Measurements from ENCODE around the gene RMND5A. TPM values are rescaled to one million over a fixed set of nuclear protein-coding genes. Genes with fewer than 3 reads are reported as not detected.

The RMND5A gene
- total RNA-seq, 1 experiment from 2014 or later = 34.1 TPM

- BruUV-seq (replicated peaks) = no TSS peak
- Histone ChIP-seq H4K20me1 (ENCODE audit: low read length) (no peaks in the 10 kb centered on the region), H3K27ac (ENCODE audit: low read length) (no peak overlapping the region), H2AFZ (ENCODE audit: low read length) (no peak overlapping the region), H3K79me2 (ENCODE audit: low read length) (no peaks in the 10 kb centered on the region), H3K4me3 (ENCODE audit: low read length) (no peak overlapping the region), H3K9me3 (ENCODE audit: low read length) (no peaks in the 10 kb centered on the region), H3K4me2 (ENCODE audit: low read length) (no peak overlapping the region), H3K9me2 (replicated peaks; ENCODE audit: low read length) (no peaks in the 10 kb centered on the region), H3K27me3 (ENCODE audit: low read length) (peaks cover 18% of the 10 kb centered on the region), H3K9ac (ENCODE audit: low read length) (no peak overlapping the region), H3K4me1 (ENCODE audit: insufficient read depth, low read length) (no peaks in the 10 kb centered on the region), H3K36me3 (ENCODE audit: low read depth, low read length) (no peaks in the 10 kb centered on the region), H3F3A (ENCODE audit: low read length, unreplicated experiment) (no peaks in the 10 kb centered on the region)
- DNase-seq (no peak), ATAC-seq (no peak)
- POLR2A ChIA-PET (ENCODE audit: unreplicated experiment) = no interaction called here
- CTCF ChIA-PET = no interaction called here
- TF ChIP-seq EZH2 (IDR thresholded peaks at IDR 0.05; ENCODE audit: low read length, unreplicated experiment) (no peak), EZH2phosphoT487 (IDR thresholded peaks at IDR 0.05; ENCODE audit: borderline replicate concordance, low read length) (no peak)
- TF ChIP-seq, protein P1, sequence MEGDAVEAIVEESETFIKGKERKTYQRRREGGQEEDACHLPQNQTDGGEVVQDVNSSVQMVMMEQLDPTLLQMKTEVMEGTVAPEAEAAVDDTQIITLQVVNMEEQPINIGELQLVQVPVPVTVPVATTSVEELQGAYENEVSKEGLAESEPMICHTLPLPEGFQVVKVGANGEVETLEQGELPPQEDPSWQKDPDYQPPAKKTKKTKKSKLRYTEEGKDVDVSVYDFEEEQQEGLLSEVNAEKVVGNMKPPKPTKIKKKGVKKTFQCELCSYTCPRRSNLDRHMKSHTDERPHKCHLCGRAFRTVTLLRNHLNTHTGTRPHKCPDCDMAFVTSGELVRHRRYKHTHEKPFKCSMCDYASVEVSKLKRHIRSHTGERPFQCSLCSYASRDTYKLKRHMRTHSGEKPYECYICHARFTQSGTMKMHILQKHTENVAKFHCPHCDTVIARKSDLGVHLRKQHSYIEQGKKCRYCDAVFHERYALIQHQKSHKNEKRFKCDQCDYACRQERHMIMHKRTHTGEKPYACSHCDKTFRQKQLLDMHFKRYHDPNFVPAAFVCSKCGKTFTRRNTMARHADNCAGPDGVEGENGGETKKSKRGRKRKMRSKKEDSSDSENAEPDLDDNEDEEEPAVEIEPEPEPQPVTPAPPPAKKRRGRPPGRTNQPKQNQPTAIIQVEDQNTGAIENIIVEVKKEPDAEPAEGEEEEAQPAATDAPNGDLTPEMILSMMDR (conservative IDR thresholded peaks at IDR 0.05; ENCODE audit: low read depth, low read length) = no peak
- intact Hi-C loops (cut with micrococcal nuclease) = no loop called here
Measured at GRCh38 chr2:86788881-86789686, 69.0 kb downstream of the RMND5A start.

DNA sequence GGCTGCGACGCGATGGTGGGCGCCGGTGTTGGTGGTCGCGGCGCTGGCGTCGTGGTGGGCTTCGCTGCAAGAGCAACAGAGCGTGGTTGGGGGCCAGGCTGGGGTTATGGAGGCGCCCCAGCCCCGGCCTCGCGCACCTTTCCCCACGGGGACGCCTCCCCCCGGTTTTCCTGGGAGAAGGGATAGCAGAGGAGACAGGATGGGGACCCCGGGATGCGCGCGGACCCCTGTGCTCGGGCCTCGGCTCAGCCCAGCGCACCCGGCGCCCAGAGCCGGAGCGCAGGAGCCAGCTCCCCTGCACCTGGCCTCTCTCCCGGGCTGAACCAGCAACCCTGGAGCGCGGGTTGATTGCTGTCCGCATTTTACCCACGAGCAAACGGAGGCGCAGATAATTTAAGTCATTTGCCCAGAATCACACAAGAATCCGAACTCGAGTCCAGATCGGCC lies 69.6 kb downstream of the RMND5A start:
- Histone ChIP-seq H3K79me2 (ENCODE audit: low read length) (no peaks in the 10 kb centered on the region), H3K36me3 (ENCODE audit: low read depth, low read length) (no peaks in the 10 kb centered on the region), H4K20me1 (ENCODE audit: low read length) (no peaks in the 10 kb centered on the region), H3F3A (ENCODE audit: low read length, unreplicated experiment) (no peaks in the 10 kb centered on the region), H3K27me3 (ENCODE audit: low read length) (peaks cover 18% of the 10 kb centered on the region), H3K4me1 (ENCODE audit: insufficient read depth, low read length) (no peaks in the 10 kb centered on the region), H3K9me3 (ENCODE audit: low read length) (no peaks in the 10 kb centered on the region), H3K27ac (ENCODE audit: low read length) (no peak overlapping the region), H3K4me3 (ENCODE audit: low read length) (no peak overlapping the region), H3K4me2 (ENCODE audit: low read length) (no peak overlapping the region), H3K9ac (ENCODE audit: low read length) (no peak overlapping the region), H3K9me2 (replicated peaks; ENCODE audit: low read length) (no peaks in the 10 kb centered on the region), H2AFZ (ENCODE audit: low read length) (no peak overlapping the region)
- no TSS peak for BruUV-seq (replicated peaks)
- ChIA-PET POLR2A (ENCODE audit: unreplicated experiment) (no interaction called here), CTCF (no interaction called here)
- DNase-seq (no peak), ATAC-seq (no peak)
- intact Hi-C loops (cut with micrococcal nuclease) = no loop called here
- TF ChIP-seq EZH2phosphoT487 (IDR thresholded peaks at IDR 0.05; ENCODE audit: borderline replicate concordance, low read length) (no peak), EZH2 (IDR thresholded peaks at IDR 0.05; ENCODE audit: low read length, unreplicated experiment) (no peak)
- TF ChIP-seq, protein P1 (conservative IDR thresholded peaks at IDR 0.05; ENCODE audit: low read depth, low read length) = no peak

GRCh38 chr2:86790134-86790675 lies 70.1 kb downstream of the RMND5A start:
- H3K9ac ChIP-seq (ENCODE audit: low read length) = no peak overlapping the region
- CTCF ChIA-PET = interaction anchor here (0.7 kb wide), 1 partner anchor 167 kb away, joined by 4 read pairs; no protein-coding TSS in a partner anchor
- DNase-seq = no peak
- H3K4me1 ChIP-seq (ENCODE audit: insufficient read depth, low read length) = no peaks in the 10 kb centered on the region
- no peak for ATAC-seq
- H3K79me2 ChIP-seq (ENCODE audit: low read length) = no peaks in the 10 kb centered on the region
- H3F3A ChIP-seq (ENCODE audit: low read length, unreplicated experiment) = no peaks in the 10 kb centered on the region
- H3K4me2 ChIP-seq (ENCODE audit: low read length) = peak overlapping the region; percentile 49
- POLR2A ChIA-PET (ENCODE audit: unreplicated experiment) = no interaction called here
- BruUV-seq (replicated peaks) = no TSS peak
- intact Hi-C loops (cut with micrococcal nuclease) = no loop called here
- H3K27ac ChIP-seq (ENCODE audit: low read length) = no peak overlapping the region
- H3K9me2 ChIP-seq (replicated peaks; ENCODE audit: low read length) = no peaks in the 10 kb centered on the region
- H3K27me3 ChIP-seq (ENCODE audit: low read length) = peaks cover 18% of the 10 kb centered on the region
- 0 out of 2 replicates have a peak overlapping the region, but pooled peaks have one; percentile 30 for H3K4me3 ChIP-seq (ENCODE audit: low read length)
- TF ChIP-seq, protein P1 (conservative IDR thresholded peaks at IDR 0.05; ENCODE audit: low read depth, low read length) = no peak
- TF ChIP-seq EZH2 (IDR thresholded peaks at IDR 0.05; ENCODE audit: low read length, unreplicated experiment) (peak; percentile 47), EZH2phosphoT487 (IDR thresholded peaks at IDR 0.05; ENCODE audit: borderline replicate concordance, low read length) (peak; percentile 33; the same call in 1 of the 2 replicates)
- H3K9me3 ChIP-seq (ENCODE audit: low read length) = no peaks in the 10 kb centered on the region
- H3K36me3 ChIP-seq (ENCODE audit: low read depth, low read length) = no peaks in the 10 kb centered on the region
- H4K20me1 ChIP-seq (ENCODE audit: low read length) = no peaks in the 10 kb centered on the region
- H2AFZ ChIP-seq (ENCODE audit: low read length) = peak overlapping the region; percentile 53; the same call in 1 of the 2 replicates
